SU-DHL-6 (cell line): Measurements from ENCODE around the gene CPA4.

Experiments used
- H2AFZ ChIP-seq: fragments of 200-600 bp; sonication (generic); 2 replicates; pipeline ENCODE4 v1.6.1; 2014; ENCODE audit warnings: low read depth, mild to moderate bottlenecking, moderate library complexity, mixed read lengths, antibody characterized with exemption, low read length; ENCODE audit not compliant: severe bottlenecking
- H3F3A ChIP-seq: fragments of 200-600 bp; shearing (Covaris generic); 2 replicates; pipeline ENCODE4 v1.6.0; 2016; ENCODE audit warnings: antibody characterized with exemption, mild to moderate bottlenecking; ENCODE audit not compliant: insufficient read depth
- H3K27ac ChIP-seq: fragments of 200-600 bp; sonication (generic); 2 replicates; pipeline ENCODE4 v1.5.1; 2016; ENCODE audit warnings: low read depth, mild to moderate bottlenecking, low read length, moderate library complexity, mixed read lengths
- H3K27me3 ChIP-seq: fragments of 200-600 bp; sonication (generic), shearing (Covaris generic); 2 replicates; pipeline ENCODE4 v1.6.0; 2014; ENCODE audit warnings: mild to moderate bottlenecking, low read length
- H3K36me3 ChIP-seq: fragments of 200-600 bp; sonication (generic); 2 replicates; pipeline ENCODE4 v1.6.1; 2014; ENCODE audit warnings: mild to moderate bottlenecking, low read length, mixed read lengths
- H3K4me2 ChIP-seq: fragments of 300-600, 200-600 bp; shearing (Covaris generic), sonication (generic); 2 replicates; pipeline ENCODE4 v1.6.0; 2014; ENCODE audit warnings: low read length, low read depth, mild to moderate bottlenecking; ENCODE audit not compliant: poor library complexity, severe bottlenecking
- H3K4me3 ChIP-seq: fragments of 200-600 bp; sonication (generic); 2 replicates; pipeline ENCODE4 v1.5.1; 2014; ENCODE audit warnings: antibody characterized with exemption, low read length, mild to moderate bottlenecking, mixed read lengths; ENCODE audit not compliant: insufficient read depth, poor library complexity, severe bottlenecking
- H3K79me2 ChIP-seq: fragments of 200-600 bp; sonication (generic); 2 replicates; pipeline ENCODE4 v1.6.1; 2014; ENCODE audit warnings: mild to moderate bottlenecking, low read length, moderate library complexity; ENCODE audit not compliant: insufficient read depth
- H3K9ac ChIP-seq: fragments of 200-600 bp; sonication (generic); 2 replicates; pipeline ENCODE4 v1.7.0; 2014; ENCODE audit warnings: mild to moderate bottlenecking, low read length
- H3K9me2 ChIP-seq: fragments of 200-600 bp; sonication (generic); replicated peaks from 2 replicates; pipeline ENCODE4 v1.6.1; 2014; ENCODE audit warnings: low read length; ENCODE audit not compliant: insufficient read depth
- H3K9me3 ChIP-seq: fragments of 200-600 bp; sonication (generic); 2 replicates; pipeline ENCODE4 v1.6.1; 2014; ENCODE audit warnings: low read length, mixed read lengths; ENCODE audit not compliant: insufficient read depth
- H4K20me1 ChIP-seq: fragments of 200-600 bp; sonication (generic); 2 replicates; pipeline ENCODE4 v1.6.1; 2014; ENCODE audit warnings: low read depth, mild to moderate bottlenecking, antibody characterized with exemption, low read length, moderate library complexity, mixed read lengths
- EZH2phosphoT487 ChIP-seq: fragments of 200-600 bp; sonication (generic), shearing (Covaris generic); conservative IDR thresholded peaks from 2 replicates; pipeline ENCODE4 v1.6.1; 2018; ENCODE audit warnings: mild to moderate bottlenecking, antibody characterized with exemption, low read length, moderate library complexity, mixed read lengths
- TF ChIP-seq, protein P1 (sequence below): fragments of 200-600 bp; sonication (generic); IDR thresholded peaks from one replicate; pipeline ENCODE4 v1.5.1; 2017; ENCODE audit warnings: antibody characterized with exemption, mild to moderate bottlenecking, low read length, moderate library complexity; ENCODE audit not compliant: insufficient read depth, poor library complexity, severe bottlenecking

CPA4 gene

DNA sequence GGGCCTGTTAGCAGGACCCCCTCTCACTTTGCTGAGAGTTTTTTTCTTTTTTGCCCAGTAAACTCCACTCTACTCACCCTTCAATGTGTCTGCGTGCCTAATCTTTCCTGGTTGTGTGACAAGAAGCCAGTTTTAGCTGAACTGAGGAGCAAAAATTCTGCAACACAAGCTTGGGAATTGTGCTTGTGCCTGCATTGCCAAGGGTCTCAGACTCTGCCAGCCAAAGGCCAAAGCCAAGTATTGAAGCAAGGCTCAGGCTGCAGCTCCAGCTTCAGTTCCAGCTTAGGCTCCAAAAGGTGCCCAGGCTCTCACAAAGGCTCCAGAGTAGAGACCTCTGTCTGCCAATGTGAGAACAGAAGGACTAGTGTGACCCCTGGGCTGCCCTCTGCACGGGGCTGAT is 30.5 kb upstream of the CPA4 start:
- H3K27ac ChIP-seq = no peak overlapping the region
- H3K79me2 ChIP-seq = no peaks in the 10 kb centered on the region
- H3K27me3 ChIP-seq = no peaks in the 10 kb centered on the region
- no peak overlapping the region for H3K4me3 ChIP-seq
- no peak overlapping the region for H2AFZ ChIP-seq
- H3K9ac ChIP-seq = no peak overlapping the region
- H4K20me1 ChIP-seq = no peaks in the 10 kb centered on the region
- H3K9me2 ChIP-seq = no peaks in the 10 kb centered on the region
- no peak overlapping the region for H3K4me2 ChIP-seq
- TF ChIP-seq, protein P1, sequence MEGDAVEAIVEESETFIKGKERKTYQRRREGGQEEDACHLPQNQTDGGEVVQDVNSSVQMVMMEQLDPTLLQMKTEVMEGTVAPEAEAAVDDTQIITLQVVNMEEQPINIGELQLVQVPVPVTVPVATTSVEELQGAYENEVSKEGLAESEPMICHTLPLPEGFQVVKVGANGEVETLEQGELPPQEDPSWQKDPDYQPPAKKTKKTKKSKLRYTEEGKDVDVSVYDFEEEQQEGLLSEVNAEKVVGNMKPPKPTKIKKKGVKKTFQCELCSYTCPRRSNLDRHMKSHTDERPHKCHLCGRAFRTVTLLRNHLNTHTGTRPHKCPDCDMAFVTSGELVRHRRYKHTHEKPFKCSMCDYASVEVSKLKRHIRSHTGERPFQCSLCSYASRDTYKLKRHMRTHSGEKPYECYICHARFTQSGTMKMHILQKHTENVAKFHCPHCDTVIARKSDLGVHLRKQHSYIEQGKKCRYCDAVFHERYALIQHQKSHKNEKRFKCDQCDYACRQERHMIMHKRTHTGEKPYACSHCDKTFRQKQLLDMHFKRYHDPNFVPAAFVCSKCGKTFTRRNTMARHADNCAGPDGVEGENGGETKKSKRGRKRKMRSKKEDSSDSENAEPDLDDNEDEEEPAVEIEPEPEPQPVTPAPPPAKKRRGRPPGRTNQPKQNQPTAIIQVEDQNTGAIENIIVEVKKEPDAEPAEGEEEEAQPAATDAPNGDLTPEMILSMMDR = no peak
- no peak for TF ChIP-seq EZH2phosphoT487
- H3K36me3 ChIP-seq = no peaks in the 10 kb centered on the region
- H3F3A ChIP-seq = no peaks in the 10 kb centered on the region
- no peaks in the 10 kb centered on the region for H3K9me3 ChIP-seq

DNA sequence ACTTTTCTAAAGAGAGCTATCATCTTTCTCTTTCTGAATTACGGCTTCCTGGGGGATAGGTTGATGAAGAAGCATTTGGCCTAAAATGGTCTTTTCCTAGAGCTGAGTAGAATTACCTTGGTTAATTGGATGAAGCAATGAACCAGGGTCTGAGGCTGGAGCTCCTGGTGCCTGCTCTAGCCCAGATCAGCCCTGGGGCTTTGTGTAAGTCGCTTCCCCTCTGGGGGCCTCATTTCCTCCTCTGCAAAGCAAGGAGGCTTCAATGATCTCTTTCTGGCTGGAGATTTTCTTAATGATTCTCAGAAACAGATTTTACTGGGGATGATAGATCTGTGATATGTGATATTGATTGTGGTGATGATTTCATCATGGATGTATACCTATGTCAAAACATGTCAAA is 29.8 kb upstream of the CPA4 start:
- Histone ChIP-seq H4K20me1 (no peaks in the 10 kb centered on the region), H3K4me2 (no peak overlapping the region), H2AFZ (no peak overlapping the region), H3K27me3 (no peaks in the 10 kb centered on the region), H3F3A (no peaks in the 10 kb centered on the region), H3K9me3 (no peaks in the 10 kb centered on the region), H3K9me2 (no peaks in the 10 kb centered on the region), H3K79me2 (no peaks in the 10 kb centered on the region), H3K36me3 (no peaks in the 10 kb centered on the region), H3K9ac (no peak overlapping the region), H3K27ac (no peak overlapping the region), H3K4me3 (no peak overlapping the region)
- TF ChIP-seq, protein P1 = no peak
- TF ChIP-seq EZH2phosphoT487 = no peak

DNA sequence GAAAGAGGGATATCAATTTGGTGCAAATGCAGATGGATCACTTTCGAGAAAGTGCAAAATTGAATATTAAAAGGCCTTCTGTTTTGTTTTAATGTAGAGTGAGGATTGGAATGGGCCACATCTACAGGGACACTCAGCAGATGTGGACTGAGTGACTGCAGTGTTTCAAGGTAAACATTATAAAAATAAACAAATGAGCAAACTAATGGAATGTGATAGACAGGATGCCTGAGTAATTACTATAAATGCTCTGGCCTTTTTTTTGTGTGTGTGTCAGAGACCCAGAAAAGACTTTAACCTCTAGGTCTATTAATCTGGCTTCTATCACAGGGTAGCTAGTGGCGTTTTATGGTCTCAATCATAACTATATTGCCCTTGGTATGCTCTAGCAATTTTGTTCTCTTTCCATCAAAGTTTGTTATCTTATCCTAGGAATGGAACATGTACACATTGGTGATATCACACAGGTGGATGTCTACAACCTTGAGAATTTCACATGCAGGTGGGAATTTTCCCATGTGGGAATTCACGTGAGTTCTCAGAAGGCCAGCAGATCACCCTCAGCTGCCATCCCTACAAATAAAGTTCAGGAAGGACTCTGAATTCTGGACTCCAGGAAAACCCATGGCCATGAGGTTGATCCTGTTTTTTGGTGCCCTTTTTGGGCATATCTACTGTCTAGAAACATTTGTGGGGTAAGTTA is 26.6 kb upstream of the CPA4 start, which contains the start of gene CPA2:
Gene CPA2 (plus strand): TSS at position 606 of the 703 bp plus-strand sequence. CDS start 19 bp downstream, at position 625.
- Histone ChIP-seq H3K79me2 (no peaks in the 10 kb centered on the region), H3K9me3 (no peaks in the 10 kb centered on the region), H3K9ac (no peak within 1 kb of the TSS), H3K4me2 (no peak within 1 kb of the TSS), H3K27me3 (no peaks in the 10 kb centered on the region), H3K36me3 (no peaks in the 10 kb centered on the region), H2AFZ (no peak within 1 kb of the TSS), H3F3A (no peaks in the 10 kb centered on the region), H4K20me1 (no peaks in the 10 kb centered on the region), H3K4me3 (no peak within 1 kb of the TSS), H3K9me2 (no peaks in the 10 kb centered on the region), H3K27ac (no peak within 1 kb of the TSS)
- no peak for TF ChIP-seq EZH2phosphoT487
- TF ChIP-seq, protein P1 = no peak
